WTC11 (cell line): ENCODE results near the gene LSM2. TPM values are rescaled to one million over a fixed set of nuclear protein-coding genes. Genes with fewer than 3 reads are reported as not detected.

Experiments used
- ATAC-seq: fragments of 200-7000 bp; cut with Tn5 transposase; 2 replicates; pipeline ENCODE4 v1.10.0; 2021; ENCODE audit warnings: mild to moderate bottlenecking, moderate library complexity
- CTCF ChIA-PET: fragments of 300-600 bp; sonication (Branson Sonifier 250); formaldehyde crosslinking; loops from one replicate; lab custom pipeline; 2021; ENCODE audit warnings: antibody characterized with exemption; lab: Charles Lee
- POLR2A ChIA-PET: fragments of 350-600 bp; sonication (Branson Sonifier 250); formaldehyde crosslinking; loops from one replicate; lab custom pipeline; 2021; ENCODE audit warnings: antibody characterized with exemption; lab: Charles Lee
- DNase-seq: peaks from one replicate; pipeline ENCODE4 v3.0.0; 2021; ENCODE audit warnings: low spot score
- H3K27ac Mint-ChIP-seq: 2 replicates; pipeline ENCODE4 v1.8.0; 2021; ENCODE audit warnings: mixed read lengths
- H3K27me3 Mint-ChIP-seq: 2 replicates; pipeline ENCODE4 v1.8.0; 2021; ENCODE audit warnings: low read depth, mild to moderate bottlenecking, moderate library complexity, mixed read lengths
- H3K36me3 Mint-ChIP-seq: 2 replicates; pipeline ENCODE4 v1.8.0; 2021; ENCODE audit warnings: mixed read lengths
- H3K4me1 Mint-ChIP-seq: 2 replicates; pipeline ENCODE4 v1.8.0; 2022; ENCODE audit warnings: mixed read lengths
- H3K4me3 Mint-ChIP-seq: 2 replicates; pipeline ENCODE4 v1.8.0; 2021; ENCODE audit warnings: mild to moderate bottlenecking, moderate library complexity, mixed read lengths
- H3K9me3 Mint-ChIP-seq: 2 replicates; pipeline ENCODE4 v1.8.0; 2021; ENCODE audit warnings: mixed read lengths
- ATF2 ChIP-seq: sonication (generic); formaldehyde crosslinking; IDR thresholded peaks from 2 replicates; pipeline ENCODE4 v1.8.1; 2022; ENCODE audit warnings: low read depth, missing genetic modification reagents, borderline replicate concordance
- E2F5 ChIP-seq: sonication (generic); formaldehyde crosslinking; IDR thresholded peaks from 2 replicates; pipeline ENCODE4 v1.8.1; 2022; ENCODE audit warnings: mild to moderate bottlenecking, moderate library complexity, missing genetic modification reagents
- ELF4 ChIP-seq: sonication (generic); formaldehyde crosslinking; IDR thresholded peaks from 2 replicates; pipeline ENCODE4 v1.8.1; 2022; ENCODE audit warnings: low read depth, mild to moderate bottlenecking, moderate library complexity, missing genetic modification reagents
- ETV6 ChIP-seq: sonication (generic); formaldehyde crosslinking; IDR thresholded peaks from 2 replicates; pipeline ENCODE4 v1.8.1; 2022; ENCODE audit warnings: mild to moderate bottlenecking, missing genetic modification reagents
- JAZF1 ChIP-seq: fragments of 250-450 bp; sonication (Bioruptor Pico); IDR thresholded peaks from 2 replicates; pipeline ENCODE4 v1.9.0; 2021; ENCODE audit warnings: moderate library complexity, mild to moderate bottlenecking, inconsistent platforms
- JUN ChIP-seq: sonication (generic); formaldehyde crosslinking; IDR thresholded peaks from 2 replicates; pipeline ENCODE4 v1.8.0; 2023; ENCODE audit warnings: mild to moderate bottlenecking, missing genetic modification reagents
- KAT7 ChIP-seq: sonication (generic); formaldehyde crosslinking; IDR thresholded peaks from 2 replicates; pipeline ENCODE4 v1.8.1; 2023; ENCODE audit warnings: missing genetic modification reagents, mild to moderate bottlenecking, borderline replicate concordance
- MAX ChIP-seq: sonication (generic); formaldehyde crosslinking; IDR thresholded peaks from 2 replicates; pipeline ENCODE4 v1.8.0; 2022; ENCODE audit warnings: mild to moderate bottlenecking, missing genetic modification reagents
- MYBL2 ChIP-seq: sonication (generic); formaldehyde crosslinking; IDR thresholded peaks from 2 replicates; pipeline ENCODE4 v1.8.1; 2023; ENCODE audit warnings: mild to moderate bottlenecking, moderate library complexity, missing genetic modification reagents
- NFE2L1 ChIP-seq: sonication (generic); formaldehyde crosslinking; IDR thresholded peaks from 2 replicates; pipeline ENCODE4 v1.8.1; 2023; ENCODE audit warnings: missing genetic modification reagents
- NR3C1 ChIP-seq: sonication (generic); formaldehyde crosslinking; conservative IDR thresholded peaks from 2 replicates; pipeline ENCODE4 v1.8.1; 2023; ENCODE audit warnings: low read depth, mild to moderate bottlenecking, missing genetic modification reagents
- SMAD4 ChIP-seq: sonication (generic); formaldehyde crosslinking; IDR thresholded peaks from 2 replicates; pipeline ENCODE4 v1.8.0; 2022; ENCODE audit warnings: mild to moderate bottlenecking, missing genetic modification reagents
- SOX15 ChIP-seq: fragments of 250-450 bp; sonication (Bioruptor Pico); IDR thresholded peaks from 2 replicates; pipeline ENCODE4 v1.9.0; 2021; ENCODE audit warnings: mild to moderate bottlenecking
- STAT6 ChIP-seq: sonication (generic); formaldehyde crosslinking; conservative IDR thresholded peaks from 2 replicates; pipeline ENCODE4 v1.8.1; 2023; ENCODE audit warnings: mild to moderate bottlenecking, low read depth, missing genetic modification reagents, moderate library complexity
- TCF7 ChIP-seq: sonication (generic); formaldehyde crosslinking; IDR thresholded peaks from 2 replicates; pipeline ENCODE4 v1.8.0; 2022; ENCODE audit warnings: mild to moderate bottlenecking, low read depth, missing genetic modification reagents, moderate library complexity
- TEAD1 ChIP-seq: sonication (generic); formaldehyde crosslinking; IDR thresholded peaks from 2 replicates; pipeline ENCODE4 v1.8.0; 2022; ENCODE audit warnings: mild to moderate bottlenecking, missing genetic modification reagents
- USF2 ChIP-seq: sonication (generic); formaldehyde crosslinking; IDR thresholded peaks from 2 replicates; pipeline ENCODE4 v1.8.1; 2023; ENCODE audit warnings: mild to moderate bottlenecking, missing genetic modification reagents, moderate library complexity
- ZNF121 ChIP-seq: sonication (generic); formaldehyde crosslinking; IDR thresholded peaks from 2 replicates; pipeline ENCODE4 v1.8.0; 2023; ENCODE audit warnings: missing genetic modification reagents
- ZNF317 ChIP-seq: sonication (generic); formaldehyde crosslinking; IDR thresholded peaks from 2 replicates; pipeline ENCODE4 v1.8.1; 2023; ENCODE audit warnings: low read depth, mild to moderate bottlenecking, moderate library complexity, missing genetic modification reagents, borderline replicate concordance
- ZNF423 ChIP-seq: fragments of 250-450 bp; sonication (Bioruptor Pico); IDR thresholded peaks from 2 replicates; pipeline ENCODE4 v2.1.2; 2022; ENCODE audit warnings: mild to moderate bottlenecking, moderate library complexity
- total RNA-seq: library from RNA; stranded (reverse); gene quantifications from 3 replicates; pipeline ENCODE4 v1.2.3, GENCODE V29; 2021
- TF ChIP-seq, protein P1 (sequence below): fragments of 250-450 bp; sonication (Bioruptor Pico); IDR thresholded peaks from 2 replicates; pipeline ENCODE4 v1.9.0; 2021; ENCODE audit warnings: mild to moderate bottlenecking
- TF ChIP-seq, protein P2 (sequence below): sonication (generic); formaldehyde crosslinking; IDR thresholded peaks from 2 replicates; pipeline ENCODE4 v1.8.1; 2022; ENCODE audit warnings: missing genetic modification reagents, borderline replicate concordance
- TF ChIP-seq, protein P3 (sequence below): sonication (generic); formaldehyde crosslinking; IDR thresholded peaks from 2 replicates; pipeline ENCODE4 v1.8.1; 2023; ENCODE audit warnings: mild to moderate bottlenecking, missing genetic modification reagents, moderate library complexity

Gene LSM2
- total RNA-seq, 1 experiment from 2014 or later: 104 TPM

GRCh38 chr6:31767096-31767645 is 39.6 kb downstream of the LSM2 start:
- H3K27me3 Mint-ChIP-seq: no peaks in the 10 kb centered on the region; the same call in 1 of the 2 replicates
- peaks cover 7% of the 10 kb centered on the region; the same call in 1 of the 2 replicates for H3K36me3 Mint-ChIP-seq
- DNase-seq (no peak), ATAC-seq (no peak)
- TF ChIP-seq E2F5 (CRISPR knock-in tag): no peak
- no peak for TF ChIP-seq ZNF121 (CRISPR knock-in tag)
- no peak for TF ChIP-seq MYBL2
- no peak for TF ChIP-seq SOX15 (CRISPR knock-in tag)
- TF ChIP-seq TEAD1 (CRISPR knock-in tag): no peak
- no peak for TF ChIP-seq TCF7
- no peak for TF ChIP-seq ATF2 (CRISPR knock-in tag)
- no peak for TF ChIP-seq NR3C1 (CRISPR knock-in tag)
- TF ChIP-seq USF2: no peak
- TF ChIP-seq, protein P1, sequence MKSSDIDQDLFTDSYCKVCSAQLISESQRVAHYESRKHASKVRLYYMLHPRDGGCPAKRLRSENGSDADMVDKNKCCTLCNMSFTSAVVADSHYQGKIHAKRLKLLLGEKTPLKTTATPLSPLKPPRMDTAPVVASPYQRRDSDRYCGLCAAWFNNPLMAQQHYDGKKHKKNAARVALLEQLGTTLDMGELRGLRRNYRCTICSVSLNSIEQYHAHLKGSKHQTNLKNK (CRISPR knock-in tag): no peak
- TF ChIP-seq SMAD4: no peak
- no peak for TF ChIP-seq NFE2L1 (CRISPR knock-in tag)
- no peak for TF ChIP-seq ZNF423 (CRISPR knock-in tag)
- TF ChIP-seq, protein P2, sequence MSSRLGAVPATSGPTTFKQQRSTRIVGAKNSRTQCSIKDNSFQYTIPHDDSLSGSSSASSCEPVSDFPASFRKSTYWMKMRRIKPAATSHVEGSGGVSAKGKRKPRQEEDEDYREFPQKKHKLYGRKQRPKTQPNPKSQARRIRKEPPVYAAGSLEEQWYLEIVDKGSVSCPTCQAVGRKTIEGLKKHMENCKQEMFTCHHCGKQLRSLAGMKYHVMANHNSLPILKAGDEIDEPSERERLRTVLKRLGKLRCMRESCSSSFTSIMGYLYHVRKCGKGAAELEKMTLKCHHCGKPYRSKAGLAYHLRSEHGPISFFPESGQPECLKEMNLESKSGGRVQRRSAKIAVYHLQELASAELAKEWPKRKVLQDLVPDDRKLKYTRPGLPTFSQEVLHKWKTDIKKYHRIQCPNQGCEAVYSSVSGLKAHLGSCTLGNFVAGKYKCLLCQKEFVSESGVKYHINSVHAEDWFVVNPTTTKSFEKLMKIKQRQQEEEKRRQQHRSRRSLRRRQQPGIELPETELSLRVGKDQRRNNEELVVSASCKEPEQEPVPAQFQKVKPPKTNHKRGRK (CRISPR knock-in tag): no peak
- no peak overlapping the region for H3K27ac Mint-ChIP-seq
- peaks cover 23% of the 10 kb centered on the region for H3K4me1 Mint-ChIP-seq
- no peak overlapping the region for H3K4me3 Mint-ChIP-seq
- H3K9me3 Mint-ChIP-seq: no peaks in the 10 kb centered on the region
- ChIA-PET POLR2A (interaction anchor here (1.1 to 1.3 kb wide), 2 partner anchors 35 to 83 kb away, joined by 3 to 5 read pairs; no protein-coding TSS in a partner anchor), CTCF (interaction anchor here (0.9 to 1.8 kb wide), 4 partner anchors 63 to 216 kb away, joined by 4 to 9 read pairs (median 6); partner anchors contain the start of genes ABHD16A and LY6G5C)

GRCh38 chr6:31765910-31766794 is 40.6 kb downstream of the LSM2 start:
- POLR2A ChIA-PET: interaction anchor here (0.9 to 1.5 kb wide), 6 partner anchors 30 to 82 kb away, joined by 3 to 8 read pairs (median 4); partner anchors contain the start of genes CLIC1 and HSPA1B
- CTCF ChIA-PET: interaction anchor here (0.7 to 1.8 kb wide), 25 partner anchors 9 to 322 kb away, joined by 3 to 20 read pairs (median 4); partner anchors contain the start of genes ABHD16A, CLIC1, DDAH2 and LSM2
- H3K4me3 Mint-ChIP-seq: peak overlapping the region; percentile 73
- peaks cover 23% of the 10 kb centered on the region for H3K4me1 Mint-ChIP-seq
- no peak overlapping the region for H3K27ac Mint-ChIP-seq
- no peaks in the 10 kb centered on the region for H3K9me3 Mint-ChIP-seq
- ATAC-seq: peak; percentile 90
- no peaks in the 10 kb centered on the region; the same call in 1 of the 2 replicates for H3K27me3 Mint-ChIP-seq
- H3K36me3 Mint-ChIP-seq: peaks cover 13% of the 10 kb centered on the region
- peak; percentile 68 for DNase-seq
- TF ChIP-seq JAZF1 (CRISPR knock-in tag) (no peak), KAT7 (CRISPR knock-in tag) (no peak), ELF4 (no peak), ZNF317 (CRISPR knock-in tag) (no peak), STAT6 (CRISPR knock-in tag) (no peak), JUN (CRISPR knock-in tag) (no peak), ETV6 (CRISPR knock-in tag) (0 out of 2 replicates have a peak, but pooled peaks have one; percentile 37), MAX (CRISPR knock-in tag) (peak; percentile 67)
- TF ChIP-seq, protein P1 (CRISPR knock-in tag): no peak
- TF ChIP-seq, protein P3, sequence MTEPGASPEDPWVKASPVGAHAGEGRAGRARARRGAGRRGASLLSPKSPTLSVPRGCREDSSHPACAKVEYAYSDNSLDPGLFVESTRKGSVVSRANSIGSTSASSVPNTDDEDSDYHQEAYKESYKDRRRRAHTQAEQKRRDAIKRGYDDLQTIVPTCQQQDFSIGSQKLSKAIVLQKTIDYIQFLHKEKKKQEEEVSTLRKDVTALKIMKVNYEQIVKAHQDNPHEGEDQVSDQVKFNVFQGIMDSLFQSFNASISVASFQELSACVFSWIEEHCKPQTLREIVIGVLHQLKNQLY (CRISPR knock-in tag): no peak
